GM12875 (cell line): ENCODE data around the gene STAT3.
"Not testable (repeated sequence)": the region's sequence is repeated elsewhere in the genome, so short reads cannot be mapped to it uniquely, and the experiment has no call there.

Experiments
- H3K4me3 ChIP-seq: one replicate; pipeline ENCODE4 v1.5.1; 2011; ENCODE audit warnings: low read depth, low read length, control low read depth
- CTCF ChIP-seq: IDR thresholded peaks from 2 replicates; pipeline ENCODE4 v1.5.1; 2011; ENCODE audit warnings: low read depth, mild to moderate bottlenecking, control low read depth, inconsistent platforms, low read length, moderate library complexity, borderline replicate concordance; ENCODE audit not compliant: insufficient read depth

Gene STAT3

GRCh38 chr17:42309986-42310786, 78.1 kb downstream of the STAT3 start:
- no peak for TF ChIP-seq CTCF
- H3K4me3 ChIP-seq, result no peak overlapping the region

DNA sequence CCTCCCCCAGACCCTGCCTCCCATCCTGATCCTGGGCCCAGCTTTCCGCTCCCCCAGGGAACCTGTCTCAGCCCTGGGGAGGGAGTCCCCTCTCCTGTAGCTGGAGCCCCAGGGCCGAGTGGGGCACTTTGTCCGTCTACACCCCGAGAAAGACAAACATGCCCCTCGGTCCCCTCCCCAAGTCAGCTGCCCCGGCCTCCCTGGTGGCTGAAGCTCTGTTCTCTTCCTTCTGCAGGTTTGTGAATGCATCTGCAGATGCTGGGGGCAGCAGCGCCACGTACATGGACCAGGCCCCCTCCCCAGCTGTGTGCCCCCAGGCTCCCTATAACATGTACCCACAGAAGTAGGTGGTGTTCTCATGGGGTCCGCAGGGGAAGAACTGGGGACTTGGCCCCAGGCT, 79.1 kb downstream of the STAT3 start:
- H3K4me3 ChIP-seq, result no peak overlapping the region
- TF ChIP-seq CTCF, result no peak

DNA sequence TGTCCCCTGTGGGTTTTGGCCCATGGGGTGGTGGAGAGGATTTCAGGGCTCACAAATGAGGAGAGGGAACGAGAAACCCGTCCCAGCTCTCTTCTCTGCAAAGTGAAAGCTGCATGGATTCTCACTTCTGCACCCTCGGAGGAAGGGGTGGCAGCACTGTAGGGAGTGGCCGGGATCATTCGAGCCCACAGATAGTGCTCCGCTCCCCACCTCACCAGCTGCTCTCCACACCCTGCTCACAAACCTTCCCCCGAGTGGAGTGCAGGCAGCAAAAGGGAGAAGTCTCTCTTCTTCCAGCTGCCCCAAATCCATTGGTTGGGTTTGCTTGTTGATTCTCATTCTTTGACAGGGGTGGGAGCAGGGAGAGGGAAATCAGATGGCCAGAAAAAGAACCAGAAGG, 79.8 kb downstream of the STAT3 start:
- TF ChIP-seq CTCF, result no peak
- no peak overlapping the region for H3K4me3 ChIP-seq

DNA sequence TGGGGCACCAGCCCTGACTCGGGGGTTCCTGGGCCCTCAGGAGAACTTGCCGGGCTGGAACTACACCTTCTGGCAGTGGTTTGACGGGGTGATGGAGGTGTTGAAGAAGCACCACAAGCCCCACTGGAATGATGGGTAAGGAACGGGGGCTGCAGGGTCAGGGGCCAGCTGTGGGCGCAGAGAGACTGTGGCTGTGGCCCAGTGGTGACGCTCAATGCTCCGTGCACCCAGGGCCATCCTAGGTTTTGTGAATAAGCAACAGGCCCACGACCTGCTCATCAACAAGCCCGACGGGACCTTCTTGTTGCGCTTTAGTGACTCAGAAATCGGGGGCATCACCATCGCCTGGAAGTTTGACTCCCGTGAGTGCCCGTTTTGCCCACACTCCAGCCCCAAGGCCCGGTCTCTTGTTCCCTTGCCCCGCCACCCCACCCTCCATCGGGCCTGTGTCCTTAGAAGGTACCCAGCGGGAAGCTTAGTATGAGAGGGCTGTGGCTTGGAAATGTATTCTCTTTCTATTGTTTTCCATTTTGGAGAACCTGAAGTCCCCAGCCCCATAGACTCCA, 80.8 kb downstream of the STAT3 start:
- no peak overlapping the region for H3K4me3 ChIP-seq
- TF ChIP-seq CTCF, result no peak

DNA sequence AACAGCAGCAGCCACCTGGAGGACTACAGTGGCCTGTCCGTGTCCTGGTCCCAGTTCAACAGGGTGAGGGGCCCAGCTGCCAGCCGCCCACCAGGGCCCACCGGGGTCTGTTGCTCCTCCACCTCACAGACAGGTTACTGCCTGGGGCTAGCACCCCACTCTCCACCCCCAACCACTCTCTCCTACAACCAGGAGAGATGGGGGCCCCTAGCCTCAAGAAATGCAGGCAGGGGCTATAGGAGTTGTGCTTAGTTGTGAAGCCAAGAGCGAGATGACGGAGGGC, 81.9 kb downstream of the STAT3 start:
- TF ChIP-seq CTCF, result no peak
- no peak overlapping the region for H3K4me3 ChIP-seq

GRCh38 chr17:42305543-42306384, 82.5 kb downstream of the STAT3 start:
- no peak overlapping the region for H3K4me3 ChIP-seq
- no peak for TF ChIP-seq CTCF

DNA sequence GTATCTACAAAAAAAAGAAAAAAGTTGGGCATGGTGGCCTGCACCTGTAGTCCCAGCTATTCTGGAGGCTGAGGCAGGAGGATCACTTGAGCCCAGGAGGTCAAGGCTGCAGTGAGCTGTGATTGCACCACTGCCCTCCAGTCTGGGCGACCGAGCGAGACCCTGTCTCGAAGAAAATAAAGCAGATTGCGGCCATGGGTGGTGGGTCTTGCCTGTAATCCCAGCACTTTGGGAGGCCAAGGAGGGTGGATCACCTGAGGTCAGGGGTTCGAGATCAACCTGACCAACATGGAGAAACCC, 83.3 kb downstream of the STAT3 start:
- H3K4me3 ChIP-seq, result not testable (repeated sequence)
